GM21528 (cell line): ENCODE results near the gene SLC24A3.
"Not testable (repeated sequence)": the region's sequence is repeated elsewhere in the genome, so short reads cannot be mapped to it uniquely, and the experiment has no call there.

Source experiments
- ATAC-seq: cut with Tn5 transposase; IDR thresholded peaks from one replicate; pipeline ENCODE4 v1.9.1; 2021; ENCODE audit warnings: mild to moderate bottlenecking, moderate library complexity; ENCODE audit not compliant: unreplicated experiment, low FRiP score

The SLC24A3 gene

GRCh38 chr20:19749618-19750071, 537.2 kb downstream of the SLC24A3 start:
- ATAC-seq: no peak

- ATAC-seq: no peak
Observed at GRCh38 chr20:19750101-19750606, 537.7 kb downstream of the SLC24A3 start.

DNA sequence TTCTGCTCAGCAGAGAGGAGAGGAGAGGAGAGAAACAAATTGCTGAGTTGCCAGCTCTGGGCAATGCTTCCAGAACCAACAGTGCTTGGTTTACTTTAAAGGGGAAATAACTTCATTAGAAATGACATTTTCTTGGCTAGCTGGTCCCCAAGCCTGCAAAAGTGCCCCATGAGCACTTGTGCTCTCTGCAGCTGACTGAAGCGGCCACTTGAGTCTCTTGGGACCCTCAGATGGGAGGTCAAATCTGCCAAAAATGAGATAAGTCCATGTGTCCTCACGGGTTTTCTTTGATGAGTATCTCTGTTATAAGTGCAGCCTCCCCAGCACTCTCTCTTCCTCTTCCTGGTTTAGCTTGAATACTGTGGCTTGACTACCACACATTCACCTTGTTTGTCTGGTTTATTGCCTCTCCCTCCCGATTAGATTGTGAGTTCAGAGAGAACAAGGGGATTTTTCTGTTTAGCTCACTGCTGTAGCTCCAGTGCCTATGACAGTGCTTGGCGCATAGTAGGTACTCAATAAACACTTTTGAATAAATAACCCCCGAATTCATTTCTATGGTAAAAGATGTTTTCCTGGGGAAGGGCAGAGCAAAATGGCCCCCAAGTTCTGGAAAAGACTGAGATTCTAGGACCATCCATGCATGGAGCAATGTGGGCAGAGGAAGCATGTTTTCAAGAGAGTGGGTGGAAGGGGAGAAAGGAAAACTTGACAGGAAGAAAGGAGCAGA, 538.6 kb downstream of the SLC24A3 start:
- no peak for ATAC-seq

DNA sequence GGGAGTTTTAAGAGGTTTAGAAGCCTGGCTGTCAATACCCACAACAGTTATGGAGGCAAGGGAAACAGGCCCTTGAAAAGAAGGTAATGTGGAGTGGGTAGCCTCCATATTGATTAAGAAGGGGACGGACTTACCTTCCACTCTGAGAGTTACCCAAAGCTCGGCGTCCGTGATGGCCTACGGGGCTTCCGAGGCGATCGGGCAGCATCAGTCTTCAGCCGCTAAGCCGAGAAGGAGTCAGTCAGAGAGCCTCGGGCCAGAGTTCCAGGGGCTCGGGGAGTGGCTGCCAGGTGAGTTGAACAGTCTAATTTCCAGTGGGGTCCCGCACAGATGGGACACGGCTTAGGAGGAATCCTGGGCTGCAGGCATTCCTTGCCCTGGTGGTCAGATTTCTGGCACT, 541.8 kb downstream of the SLC24A3 start:
- ATAC-seq: not testable (repeated sequence)

GRCh38 chr20:19756761-19757486, 544.5 kb downstream of the SLC24A3 start:
- no peak for ATAC-seq

- no peak for ATAC-seq
Observed at GRCh38 chr20:19757487-19758132, 545.2 kb downstream of the SLC24A3 start.

- no peak for ATAC-seq
Observed at GRCh38 chr20:19758133-19758500, 545.7 kb downstream of the SLC24A3 start, which contains the start of gene RIN2. Gene RIN2, plus strand, starts transcription at chr20:19758258. Its CDS starts 131,344 bp downstream, at chr20:19889602.

DNA sequence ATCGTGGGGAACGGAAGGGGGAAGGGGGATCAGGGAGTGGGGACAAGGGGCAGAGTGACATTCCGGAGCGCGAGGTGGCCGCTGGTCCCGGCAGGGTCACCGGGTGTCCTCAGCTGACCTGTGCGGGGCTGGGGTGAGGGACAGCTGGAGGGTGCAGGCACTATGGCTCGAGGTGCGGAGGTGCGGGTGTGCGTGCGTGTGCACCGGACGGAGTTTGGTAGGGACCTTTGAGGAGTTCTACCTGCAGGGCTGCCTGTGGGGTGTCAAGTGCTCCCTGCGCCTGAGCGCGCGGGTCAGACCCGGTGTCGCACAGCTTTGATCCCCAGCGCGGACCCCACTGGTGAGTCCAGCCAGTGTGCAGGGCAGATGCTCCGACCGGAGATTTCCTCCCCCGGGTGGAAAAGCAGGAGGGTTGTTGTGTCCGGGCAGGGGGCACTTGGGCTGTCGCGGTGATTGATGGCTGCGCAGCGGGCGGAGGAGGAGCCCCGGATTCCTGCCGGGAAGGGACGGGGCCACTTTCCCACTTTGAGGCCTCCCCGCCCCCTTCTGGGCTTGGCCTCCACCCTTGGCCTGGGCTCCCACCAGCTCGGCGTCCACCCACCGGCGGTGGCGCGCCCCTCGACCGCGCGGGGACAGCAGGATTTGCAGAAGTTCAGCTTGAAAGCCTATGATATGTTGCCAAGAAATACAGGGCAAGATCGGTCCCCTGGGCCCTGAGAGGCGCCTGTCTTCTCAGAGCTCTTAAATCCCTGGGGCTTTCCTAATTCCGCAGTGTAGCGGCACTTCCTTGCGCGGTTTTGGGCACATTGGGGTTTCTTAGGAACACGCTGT, 546.3 kb downstream of the SLC24A3 start:
- ATAC-seq: no peak

DNA sequence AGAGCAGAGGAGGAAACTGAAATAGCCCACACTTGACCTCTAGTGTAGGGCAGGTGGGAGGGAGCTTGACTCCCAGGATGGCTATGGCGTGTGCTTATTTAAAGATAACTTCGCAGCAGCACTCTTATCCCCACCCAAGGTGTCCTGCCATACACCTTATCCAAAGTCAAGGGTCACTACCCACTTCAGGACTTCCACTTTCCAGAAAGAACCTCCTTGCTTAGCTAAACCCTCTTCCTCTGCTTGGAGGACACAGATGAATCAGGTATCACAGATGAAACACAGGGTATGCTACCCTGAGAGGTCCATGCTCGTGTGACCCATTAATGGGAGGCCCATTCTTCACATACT, 547.9 kb downstream of the SLC24A3 start:
- no peak for ATAC-seq

DNA sequence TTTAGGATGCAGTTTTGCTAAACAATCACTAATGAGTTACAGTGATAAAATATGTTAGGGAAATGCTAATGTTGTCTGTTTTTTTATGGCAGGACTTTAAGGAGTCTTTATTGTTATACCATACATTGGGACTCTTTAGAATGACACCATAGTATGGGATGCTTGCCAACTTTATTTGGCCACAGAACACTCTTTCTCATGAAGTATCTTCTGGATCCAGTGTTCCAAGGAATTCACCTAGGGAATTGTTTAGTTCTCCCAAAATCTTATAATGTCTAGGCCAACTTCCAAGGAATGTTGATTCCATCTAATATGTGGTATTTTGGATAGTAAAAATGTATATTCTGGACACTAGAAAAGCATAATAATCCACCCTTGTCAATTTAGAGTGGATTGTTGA, 548.9 kb downstream of the SLC24A3 start:
- ATAC-seq: no peak

DNA sequence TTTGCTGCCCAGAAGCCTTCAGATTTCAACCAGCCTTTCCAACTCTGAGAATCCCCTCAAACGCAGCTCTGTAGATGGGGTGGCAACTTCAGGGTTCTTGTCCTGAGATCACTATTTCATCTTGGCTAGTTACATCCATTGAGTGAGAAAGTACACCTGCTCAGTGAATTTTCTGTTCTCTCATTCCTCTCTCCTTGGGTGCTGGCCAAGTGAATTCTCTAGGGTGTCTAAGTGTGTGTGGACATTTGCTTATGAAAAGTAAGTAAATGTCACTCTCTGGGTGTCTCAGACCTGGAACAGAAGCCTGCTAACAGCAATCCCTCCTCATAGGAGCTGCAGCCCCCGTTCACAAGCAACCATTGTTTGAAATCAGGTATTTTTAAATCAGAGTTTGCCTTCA, 549.4 kb downstream of the SLC24A3 start:
- ATAC-seq: no peak

- no peak for ATAC-seq
Observed at GRCh38 chr20:19764207-19764606, 551.8 kb downstream of the SLC24A3 start.

DNA sequence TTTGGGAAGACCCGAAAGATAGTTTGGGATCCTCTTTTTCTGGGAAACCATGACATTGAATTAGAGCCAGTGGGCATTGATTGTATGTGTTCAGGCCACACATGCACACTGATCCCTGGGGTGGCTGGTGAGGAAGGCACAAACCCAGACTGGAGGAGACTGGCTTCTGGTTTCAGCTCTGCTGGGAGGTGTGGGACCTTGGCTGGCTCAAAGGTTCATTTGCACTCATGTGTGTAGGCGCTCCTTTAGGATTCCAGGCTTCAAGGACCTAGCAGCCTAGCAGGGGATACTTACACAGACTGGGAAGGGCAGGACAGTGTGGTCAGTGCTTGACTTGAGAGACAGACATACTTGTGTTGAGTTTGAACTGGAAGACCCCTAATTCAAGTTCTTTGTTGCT, 552.8 kb downstream of the SLC24A3 start:
- no peak for ATAC-seq

- ATAC-seq: no peak
Observed at GRCh38 chr20:19765913-19766312, 553.5 kb downstream of the SLC24A3 start.

GRCh38 chr20:19767070-19767469, 554.6 kb downstream of the SLC24A3 start:
- ATAC-seq: no peak

- no peak for ATAC-seq
Observed at GRCh38 chr20:19768325-19768842, 555.9 kb downstream of the SLC24A3 start.

- ATAC-seq: no peak
Observed at GRCh38 chr20:19769507-19769906, 557.1 kb downstream of the SLC24A3 start.

- no peak for ATAC-seq
Observed at GRCh38 chr20:19770375-19770774, 557.9 kb downstream of the SLC24A3 start.

GRCh38 chr20:19771031-19771430, 558.6 kb downstream of the SLC24A3 start:
- no peak for ATAC-seq
